Fibroblast of skin of abdomen (primary cell): ENCODE results near the gene GSTM5.
"Not testable (repeated sequence)": the region's sequence is repeated elsewhere in the genome, so short reads cannot be mapped to it uniquely, and the experiment has no call there.

Source experiments
- DNase-seq: peaks from one replicate; pipeline ENCODE4 v3.0.0-alpha.2; 2013

The GSTM5 gene

GRCh38 chr1:109697861-109698260 lies 14.2 kb upstream of the GSTM5 start:
- not testable (repeated sequence) for DNase-seq

- not testable (repeated sequence) for DNase-seq
Measured at GRCh38 chr1:109702940-109703339, 9.1 kb upstream of the GSTM5 start.

GRCh38 chr1:109704173-109704572 lies 7.9 kb upstream of the GSTM5 start:
- DNase-seq = no peak

- DNase-seq = no peak
Measured at GRCh38 chr1:109705411-109705810, 6.6 kb upstream of the GSTM5 start.

- not testable (repeated sequence) for DNase-seq
Measured at GRCh38 chr1:109708949-109709348, 3.1 kb upstream of the GSTM5 start.

- not testable (repeated sequence) for DNase-seq
Measured at GRCh38 chr1:109709822-109710221, 2.2 kb upstream of the GSTM5 start.

- no peak for DNase-seq
Measured at GRCh38 chr1:109712321-109712864, 342 bp downstream of the GSTM5 start.

- DNase-seq = no peak
Measured at GRCh38 chr1:109713636-109714035, 1.6 kb downstream of the GSTM5 start.

GRCh38 chr1:109714661-109715372 lies 2.8 kb downstream of the GSTM5 start:
- DNase-seq = no peak

GRCh38 chr1:109716121-109716520 lies 4.1 kb downstream of the GSTM5 start:
- DNase-seq = no peak

- no peak for DNase-seq
Measured at GRCh38 chr1:109716570-109717090, 4.6 kb downstream of the GSTM5 start.

- no peak for DNase-seq
Measured at GRCh38 chr1:109717729-109718128, 5.7 kb downstream of the GSTM5 start.

- DNase-seq = no peak
Measured at GRCh38 chr1:109718495-109718894, 6.4 kb downstream of the GSTM5 start.

GRCh38 chr1:109719337-109719837 lies 7.3 kb downstream of the GSTM5 start:
- DNase-seq = peak; percentile 53

GRCh38 chr1:109721042-109721441 lies 9.0 kb downstream of the GSTM5 start:
- DNase-seq = no peak

GRCh38 chr1:109721971-109722370 lies 9.9 kb downstream of the GSTM5 start:
- DNase-seq = no peak

GRCh38 chr1:109722908-109723691 lies 11.0 kb downstream of the GSTM5 start:
- peak; percentile 50 for DNase-seq

- no peak for DNase-seq
Measured at GRCh38 chr1:109724933-109725332, 12.9 kb downstream of the GSTM5 start.

- DNase-seq = no peak
Measured at GRCh38 chr1:109725510-109725909, 13.5 kb downstream of the GSTM5 start.

GRCh38 chr1:109726007-109726406 lies 14.0 kb downstream of the GSTM5 start:
- DNase-seq = no peak

GRCh38 chr1:109726728-109727373 lies 14.8 kb downstream of the GSTM5 start:
- DNase-seq = no peak

- DNase-seq = no peak
Measured at GRCh38 chr1:109728870-109729269, 16.8 kb downstream of the GSTM5 start.

GRCh38 chr1:109730666-109731065 lies 18.6 kb downstream of the GSTM5 start:
- DNase-seq = no peak
